Sigmoid colon (tissue), 4 donors: ENCODE results near the gene RTCA.
"Not testable (repeated sequence)": the region's sequence is repeated elsewhere in the genome, so short reads cannot be mapped to it uniquely, and the experiment has no call there.

Source experiments
- CTCF ChIP-seq, 4 experiments: fragments of 450-650 bp in 3 of 4; fragments of 200-600 bp in 1 of 4; IDR thresholded peaks; one replicate each; pipeline ENCODE4 v1.5.1; 2016 to 2019; ENCODE audit warnings: antibody characterized with exemption in 4 of 4, mild to moderate bottlenecking in 3 of 4, moderate library complexity in 2 of 4
- EP300 ChIP-seq, 4 donors: sonication (generic); formaldehyde crosslinking; IDR thresholded peaks; one replicate each; pipeline ENCODE4 v1.6.1; 2017; ENCODE audit warnings: antibody characterized with exemption in 4 of 4
- POLR2A ChIP-seq, 2 donors: fragments of 450-650 bp; IDR thresholded peaks; one replicate each; pipeline ENCODE4 v1.6.1; 2016; ENCODE audit warnings: antibody characterized with exemption in 2 of 2, mild to moderate bottlenecking in 2 of 2, moderate library complexity in 2 of 2
- POLR2AphosphoS5 ChIP-seq, 4 donors: sonication (generic); formaldehyde crosslinking; IDR thresholded peaks; one replicate each; pipeline ENCODE4 v1.6.1; 2017; ENCODE audit warnings: antibody characterized with exemption in 4 of 4

GRCh38 chr1:100326325-100326670, 60.3 kb downstream of the RTCA start:
- not testable (repeated sequence) for TF ChIP-seq EP300, CTCF, POLR2A, POLR2AphosphoS5 (IDR thresholded peaks at IDR 0.05)
